OCI-LY1 (cell line): ENCODE data around the gene TBL1X.

Experiments used
- H2AFZ ChIP-seq: fragments of 200-600 bp; sonication (generic), shearing (Covaris generic); 2 replicates; pipeline ENCODE4 v1.6.0; 2014; ENCODE audit warnings: antibody characterized with exemption, mild to moderate bottlenecking, low read length
- H3F3A ChIP-seq: fragments of 200-600 bp; sonication (generic), shearing (Covaris generic); 2 replicates; pipeline ENCODE4 v1.6.0; 2014; ENCODE audit warnings: mild to moderate bottlenecking, antibody characterized with exemption, low read length, moderate library complexity; ENCODE audit not compliant: insufficient read depth
- H3K27ac ChIP-seq: fragments of 200-600 bp; sonication (generic); 2 replicates; pipeline ENCODE4 v1.5.1; 2014; ENCODE audit warnings: low read length, mixed run types, mild to moderate bottlenecking, low read depth; ENCODE audit not compliant: poor library complexity, severe bottlenecking
- H3K27me3 ChIP-seq: fragments of 200-600 bp; sonication (generic); 2 replicates; pipeline ENCODE4 v1.6.0; 2014; ENCODE audit warnings: antibody characterized with exemption, mild to moderate bottlenecking, low read length, moderate library complexity; ENCODE audit not compliant: insufficient read depth
- H3K36me3 ChIP-seq: fragments of 200-600 bp; sonication (generic); 2 replicates; pipeline ENCODE4 v1.6.1; 2014; ENCODE audit warnings: mild to moderate bottlenecking, antibody characterized with exemption, low read length, moderate library complexity, mixed read lengths; ENCODE audit not compliant: insufficient read depth
- H3K4me1 ChIP-seq: fragments of 200-600 bp; sonication (generic); 2 replicates; pipeline ENCODE4 v1.5.1; 2014; ENCODE audit warnings: mild to moderate bottlenecking, low read length, moderate library complexity; ENCODE audit not compliant: insufficient read depth, severe bottlenecking
- H3K4me2 ChIP-seq: fragments of 200-600 bp; sonication (generic), shearing (Covaris generic); 2 replicates; pipeline ENCODE4 v1.6.1; 2014; ENCODE audit warnings: low read length
- H3K4me3 ChIP-seq: fragments of 200-600 bp; sonication (generic); 2 replicates; pipeline ENCODE4 v1.5.1; 2014; ENCODE audit warnings: low read length, low read depth, mild to moderate bottlenecking, mixed read lengths; ENCODE audit not compliant: poor library complexity, severe bottlenecking
- H3K79me2 ChIP-seq: fragments of 200-600 bp; shearing (Covaris generic); 2 replicates; pipeline ENCODE4 v1.6.1; 2016; ENCODE audit warnings: mixed run types, low read length, mixed read lengths; ENCODE audit not compliant: insufficient read depth
- H3K9ac ChIP-seq: fragments of 200-600 bp; sonication (generic), shearing (Covaris generic); 2 replicates; pipeline ENCODE4 v1.6.1; 2014; ENCODE audit warnings: mild to moderate bottlenecking, low read length, mixed read lengths
- H3K9me2 ChIP-seq: fragments of 200-600 bp; sonication (generic), shearing (Covaris generic); 2 replicates; pipeline ENCODE4 v1.6.1; 2014; ENCODE audit warnings: low read depth, mild to moderate bottlenecking, low read length, mixed read lengths
- H3K9me3 ChIP-seq: fragments of 200-600 bp; shearing (Covaris generic); 2 replicates; pipeline ENCODE4 v1.6.1; 2014; ENCODE audit warnings: low read length, mixed read lengths
- H4K20me1 ChIP-seq: fragments of 200-600 bp; sonication (generic), shearing (Covaris generic); 2 replicates; pipeline ENCODE4 v1.6.0; 2016; ENCODE audit warnings: mild to moderate bottlenecking, low read length; ENCODE audit not compliant: insufficient read depth
- EZH2 ChIP-seq: fragments of 200-600 bp; sonication (generic), shearing (Covaris generic); IDR thresholded peaks from 2 replicates; pipeline ENCODE4 v1.8.0; 2017; ENCODE audit warnings: borderline replicate concordance, mixed run types, mild to moderate bottlenecking, antibody characterized with exemption, low read length, moderate library complexity, mixed read lengths
- TF ChIP-seq, protein P1 (sequence below): fragments of 200-600 bp; sonication (generic), shearing (Covaris generic); IDR thresholded peaks from 2 replicates; pipeline ENCODE4 v1.5.1; 2017; ENCODE audit warnings: mild to moderate bottlenecking, antibody characterized with exemption, low read length, moderate library complexity, mixed read lengths

The TBL1X gene

DNA sequence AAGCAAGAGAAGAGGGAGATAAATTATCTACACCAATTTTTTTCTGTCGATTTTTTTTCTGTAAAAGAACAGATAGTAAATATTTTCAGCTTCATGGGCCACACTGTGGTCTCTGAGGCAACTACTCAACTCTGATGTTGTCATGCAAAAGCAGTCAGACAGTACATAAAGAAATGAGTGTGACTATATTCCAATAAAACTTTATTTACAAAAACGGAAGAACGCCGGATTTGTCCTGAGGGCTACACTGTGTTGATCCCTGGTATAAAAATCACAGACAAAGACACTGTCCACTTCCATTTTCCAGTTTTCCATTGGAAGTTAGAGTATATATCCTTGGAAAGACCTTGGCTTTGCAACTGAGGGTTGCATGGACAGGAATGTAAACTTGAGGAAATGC lies 282.8 kb downstream of the TBL1X start:
- H3K9me2 ChIP-seq: no peaks in the 10 kb centered on the region

DNA sequence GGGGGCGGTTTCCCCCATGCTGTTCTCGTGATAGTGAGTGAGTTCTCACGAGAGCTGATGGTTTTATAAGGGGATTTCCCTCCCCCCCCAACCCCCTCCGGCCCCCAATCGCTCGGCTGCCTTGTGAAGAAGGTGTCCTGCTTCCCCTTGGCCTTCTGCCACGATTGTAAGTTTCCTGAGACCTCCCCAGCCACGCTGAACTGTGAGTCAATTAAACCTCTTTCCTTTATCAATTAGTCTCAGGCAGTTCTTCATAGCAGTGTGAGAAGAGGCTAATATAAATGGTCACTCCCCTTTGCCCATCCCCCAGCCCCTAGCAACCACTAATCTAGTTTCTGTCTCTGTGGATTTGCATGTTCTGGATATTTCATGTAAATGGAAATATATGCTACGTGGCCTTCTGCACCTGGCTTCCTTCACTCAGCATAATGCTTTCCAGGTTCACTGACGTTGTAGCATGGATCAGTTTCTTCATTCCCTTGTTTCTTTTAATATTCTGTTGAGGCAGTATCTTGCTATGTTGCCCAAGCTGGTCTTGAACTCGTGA lies 284.4 kb downstream of the TBL1X start:
- no peaks in the 10 kb centered on the region for H3K9me3 ChIP-seq
- no peaks in the 10 kb centered on the region for H4K20me1 ChIP-seq
- no peak overlapping the region for H3K27ac ChIP-seq
- no peaks in the 10 kb centered on the region for H3K79me2 ChIP-seq
- H3K4me1 ChIP-seq: no peaks in the 10 kb centered on the region
- no peaks in the 10 kb centered on the region for H3K9me2 ChIP-seq
- H3K36me3 ChIP-seq: no peaks in the 10 kb centered on the region; the same call in 1 of the 2 replicates
- no peaks in the 10 kb centered on the region for H3K27me3 ChIP-seq
- H3K4me2 ChIP-seq: no peak overlapping the region
- no peak overlapping the region for H3K4me3 ChIP-seq
- H3F3A ChIP-seq: no peaks in the 10 kb centered on the region
- no peak overlapping the region for H3K9ac ChIP-seq
- TF ChIP-seq, protein P1, sequence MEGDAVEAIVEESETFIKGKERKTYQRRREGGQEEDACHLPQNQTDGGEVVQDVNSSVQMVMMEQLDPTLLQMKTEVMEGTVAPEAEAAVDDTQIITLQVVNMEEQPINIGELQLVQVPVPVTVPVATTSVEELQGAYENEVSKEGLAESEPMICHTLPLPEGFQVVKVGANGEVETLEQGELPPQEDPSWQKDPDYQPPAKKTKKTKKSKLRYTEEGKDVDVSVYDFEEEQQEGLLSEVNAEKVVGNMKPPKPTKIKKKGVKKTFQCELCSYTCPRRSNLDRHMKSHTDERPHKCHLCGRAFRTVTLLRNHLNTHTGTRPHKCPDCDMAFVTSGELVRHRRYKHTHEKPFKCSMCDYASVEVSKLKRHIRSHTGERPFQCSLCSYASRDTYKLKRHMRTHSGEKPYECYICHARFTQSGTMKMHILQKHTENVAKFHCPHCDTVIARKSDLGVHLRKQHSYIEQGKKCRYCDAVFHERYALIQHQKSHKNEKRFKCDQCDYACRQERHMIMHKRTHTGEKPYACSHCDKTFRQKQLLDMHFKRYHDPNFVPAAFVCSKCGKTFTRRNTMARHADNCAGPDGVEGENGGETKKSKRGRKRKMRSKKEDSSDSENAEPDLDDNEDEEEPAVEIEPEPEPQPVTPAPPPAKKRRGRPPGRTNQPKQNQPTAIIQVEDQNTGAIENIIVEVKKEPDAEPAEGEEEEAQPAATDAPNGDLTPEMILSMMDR: no peak
- no peak for TF ChIP-seq EZH2
- no peak overlapping the region for H2AFZ ChIP-seq

More for the DNA sequence above, 282.8 kb downstream of the TBL1X start:
- H3K4me3 ChIP-seq: no peak overlapping the region
- no peaks in the 10 kb centered on the region for H3K27me3 ChIP-seq
- H3K4me2 ChIP-seq: no peak overlapping the region
- H3K79me2 ChIP-seq: no peaks in the 10 kb centered on the region
- no peaks in the 10 kb centered on the region for H4K20me1 ChIP-seq
- H2AFZ ChIP-seq: no peak overlapping the region
- H3K27ac ChIP-seq: no peak overlapping the region
- H3K36me3 ChIP-seq: no peaks in the 10 kb centered on the region; the same call in 1 of the 2 replicates
- H3K9me3 ChIP-seq: no peaks in the 10 kb centered on the region
- H3F3A ChIP-seq: no peaks in the 10 kb centered on the region
- no peaks in the 10 kb centered on the region for H3K4me1 ChIP-seq
- TF ChIP-seq, protein P1: no peak
- TF ChIP-seq EZH2: no peak
- no peak overlapping the region for H3K9ac ChIP-seq

DNA sequence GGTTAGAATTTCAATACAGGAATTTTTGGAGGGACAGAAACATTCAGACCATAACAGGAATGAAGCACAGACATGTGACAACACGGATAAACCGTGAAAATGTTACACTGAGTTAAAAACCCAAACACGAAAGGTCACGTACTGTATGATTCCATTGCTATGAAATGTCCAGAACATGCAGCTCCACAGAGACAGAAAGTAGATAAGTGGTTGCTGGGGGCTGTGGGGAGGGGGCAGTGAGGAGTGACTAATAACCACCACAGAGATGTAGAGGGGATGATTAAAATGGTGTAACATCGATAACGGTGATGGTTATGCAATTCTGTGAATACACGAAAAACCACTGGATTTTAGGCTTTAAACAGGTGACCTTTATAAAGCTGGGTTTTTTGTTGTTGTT lies 292.5 kb downstream of the TBL1X start:
- TF ChIP-seq EZH2: no peak
- TF ChIP-seq, protein P1: no peak
- Histone ChIP-seq H2AFZ (no peak overlapping the region), H3K9me3 (no peaks in the 10 kb centered on the region), H4K20me1 (no peaks in the 10 kb centered on the region), H3F3A (no peaks in the 10 kb centered on the region), H3K36me3 (no peaks in the 10 kb centered on the region), H3K9ac (no peak overlapping the region), H3K27me3 (no peaks in the 10 kb centered on the region), H3K27ac (no peak overlapping the region), H3K9me2 (no peaks in the 10 kb centered on the region), H3K79me2 (no peaks in the 10 kb centered on the region), H3K4me3 (no peak overlapping the region), H3K4me1 (no peaks in the 10 kb centered on the region), H3K4me2 (no peak overlapping the region)
